Mucosa of stomach (tissue), 1 donor: ENCODE measurements around the gene NRG4.
"Not testable (repeated sequence)": the region's sequence is repeated elsewhere in the genome, so short reads cannot be mapped to it uniquely, and the experiment has no call there.

Experiments used
- H3K27me3 ChIP-seq: one replicate; pipeline ENCODE4 v1.7.0; 2013; ENCODE audit warnings: mild to moderate bottlenecking, low read length; ENCODE audit not compliant: control insufficient read depth, insufficient read depth
- H3K36me3 ChIP-seq: one replicate; pipeline ENCODE4 v1.7.0; 2013; ENCODE audit warnings: low read length; ENCODE audit not compliant: control insufficient read depth, insufficient read depth
- H3K4me1 ChIP-seq: one replicate; pipeline ENCODE4 v1.7.0; 2013; ENCODE audit warnings: mild to moderate bottlenecking, low read length; ENCODE audit not compliant: control insufficient read depth, insufficient read depth
- H3K4me3 ChIP-seq: one replicate; pipeline ENCODE4 v1.7.0; 2013; ENCODE audit warnings: low read length
- H3K9ac ChIP-seq: one replicate; pipeline ENCODE4 v1.7.0; 2013; ENCODE audit warnings: mild to moderate bottlenecking, low read length, moderate library complexity
- H3K9me3 ChIP-seq: one replicate; pipeline ENCODE4 v1.7.0; 2013; ENCODE audit warnings: mild to moderate bottlenecking, low read length, moderate library complexity; ENCODE audit not compliant: control insufficient read depth
- donor health status: Pancreatic carcinoma.

Gene NRG4

DNA sequence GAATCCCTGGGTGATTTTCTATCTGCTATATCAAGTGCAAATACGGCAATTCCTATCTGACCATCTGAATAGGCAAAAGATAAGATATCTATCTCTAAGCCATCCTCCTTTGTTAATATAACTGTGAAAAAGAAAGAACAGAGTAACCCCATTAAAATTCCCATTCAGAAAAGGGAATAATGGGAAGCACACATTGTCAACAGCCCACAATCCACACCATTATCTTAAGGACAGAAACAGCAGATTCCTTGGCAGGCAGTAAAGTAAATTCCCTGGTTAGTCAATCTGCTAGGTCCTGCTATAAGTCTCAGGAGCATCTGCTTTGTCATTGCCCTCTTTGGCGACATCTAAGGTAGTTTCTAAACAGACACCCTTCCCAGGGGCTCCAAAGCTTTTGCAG is 21.9 kb upstream of the NRG4 start:
- Histone ChIP-seq H3K36me3 (no peaks in the 10 kb centered on the region), H3K4me3 (no peak overlapping the region), H3K9ac (no peak overlapping the region), H3K9me3 (no peaks in the 10 kb centered on the region), H3K27me3 (no peaks in the 10 kb centered on the region), H3K4me1 (no peaks in the 10 kb centered on the region)

DNA sequence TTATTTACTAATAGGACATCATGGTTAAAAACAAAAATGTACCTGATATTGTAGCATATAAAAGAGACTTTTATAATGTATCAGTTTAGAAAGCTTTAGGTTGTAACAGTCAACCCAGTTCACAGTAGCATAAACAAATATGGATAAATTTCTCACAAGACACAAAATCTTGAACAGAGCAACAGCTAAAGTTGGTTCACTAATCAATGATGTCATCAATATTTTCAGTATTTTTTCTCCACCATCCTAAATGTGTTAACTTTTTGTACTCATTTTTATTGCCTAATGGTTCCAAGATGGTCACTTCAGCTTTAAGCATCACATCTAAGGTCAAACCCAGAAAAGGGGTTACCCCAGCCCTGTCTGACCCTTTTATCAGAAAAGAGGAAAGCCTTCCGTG is 21.2 kb upstream of the NRG4 start:
- Histone ChIP-seq H3K27me3 (no peaks in the 10 kb centered on the region), H3K9ac (no peak overlapping the region), H3K4me1 (no peaks in the 10 kb centered on the region), H3K9me3 (no peaks in the 10 kb centered on the region), H3K36me3 (no peaks in the 10 kb centered on the region), H3K4me3 (no peak overlapping the region)

DNA sequence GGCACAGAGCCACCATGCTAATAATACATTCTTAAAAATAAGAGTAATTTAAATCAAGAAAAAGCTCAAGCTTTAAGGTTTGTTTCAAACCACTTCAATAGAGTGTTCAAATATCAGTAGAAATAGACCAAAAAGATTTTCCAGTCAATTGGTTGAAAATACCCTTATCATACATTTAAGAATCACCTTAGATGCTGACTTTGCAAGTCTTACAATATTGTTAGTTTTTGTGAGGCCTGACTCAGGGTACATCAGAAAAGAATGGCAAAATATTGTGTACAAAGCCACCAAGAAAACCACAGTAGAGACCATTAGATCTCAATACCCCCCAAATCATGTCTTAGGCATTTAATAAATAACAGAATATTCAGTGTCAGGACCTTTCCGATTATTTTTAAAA is 19.8 kb upstream of the NRG4 start:
- H3K4me3 ChIP-seq, result no peak overlapping the region
- H3K9ac ChIP-seq, result no peak overlapping the region
- H3K27me3 ChIP-seq, result no peaks in the 10 kb centered on the region
- H3K9me3 ChIP-seq, result no peaks in the 10 kb centered on the region
- no peaks in the 10 kb centered on the region for H3K36me3 ChIP-seq
- no peaks in the 10 kb centered on the region for H3K4me1 ChIP-seq

DNA sequence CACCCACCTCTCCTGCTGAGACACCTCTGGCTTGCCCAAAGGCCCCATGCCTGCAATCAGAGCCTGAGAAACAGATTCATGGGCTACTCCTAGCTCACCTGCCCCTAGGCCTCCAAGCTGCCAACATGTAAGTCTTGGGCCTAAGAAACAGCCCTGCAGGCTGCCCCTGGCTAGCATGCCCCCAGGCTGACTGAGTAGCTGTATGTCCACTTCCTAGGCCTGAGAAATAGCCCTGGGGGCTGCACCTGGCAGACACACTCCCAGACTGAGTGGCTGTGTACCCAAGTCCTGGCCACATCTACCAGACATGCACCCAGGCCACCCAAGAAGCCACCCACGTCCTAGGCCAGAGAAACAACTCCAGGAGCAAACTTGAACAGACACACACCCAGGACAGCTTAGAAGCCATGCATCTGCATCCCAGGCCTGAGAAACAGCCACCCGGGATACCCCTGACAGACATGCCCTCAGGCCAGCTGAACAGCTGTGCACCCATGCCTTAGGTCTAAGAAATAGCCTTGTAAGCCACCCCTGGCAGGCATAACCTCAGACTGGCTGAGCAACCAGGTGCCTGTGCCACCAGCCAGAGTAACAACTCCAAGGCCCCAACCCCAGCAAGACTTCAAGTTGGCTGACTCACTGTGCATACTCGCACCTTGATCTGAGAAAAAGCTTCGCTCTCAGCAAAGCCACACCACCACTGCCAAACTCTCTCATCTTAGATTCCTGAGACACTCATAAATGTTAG is 12.0 kb upstream of the NRG4 start:
- Histone ChIP-seq H3K4me1 (no peaks in the 10 kb centered on the region), H3K36me3 (no peaks in the 10 kb centered on the region), H3K27me3 (no peaks in the 10 kb centered on the region), H3K9me3 (no peaks in the 10 kb centered on the region), H3K4me3 (no peak overlapping the region), H3K9ac (no peak overlapping the region)

DNA sequence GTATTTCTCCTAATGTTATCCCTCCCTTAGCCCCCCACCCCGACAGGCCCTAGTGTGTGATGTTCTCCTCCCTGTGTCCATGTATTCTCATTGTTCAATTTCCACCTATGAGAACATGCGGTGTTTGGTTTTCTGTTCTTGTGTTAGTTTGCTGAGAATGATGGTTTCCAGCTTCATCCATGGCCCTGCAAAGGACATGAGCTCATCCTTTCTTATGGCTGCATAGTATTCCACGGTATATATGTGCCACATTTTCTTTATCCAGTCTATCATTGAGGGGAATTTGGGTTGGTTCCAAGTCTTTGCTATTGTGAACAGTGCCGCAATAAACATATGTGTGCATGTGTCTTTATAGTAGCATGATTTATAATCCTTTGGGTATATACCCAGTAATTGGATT is 1.2 kb upstream of the NRG4 start:
- H3K9ac ChIP-seq, H3K4me1 ChIP-seq, H3K9me3 ChIP-seq, H3K4me3 ChIP-seq, H3K27me3 ChIP-seq, H3K36me3 ChIP-seq: not testable (repeated sequence)

DNA sequence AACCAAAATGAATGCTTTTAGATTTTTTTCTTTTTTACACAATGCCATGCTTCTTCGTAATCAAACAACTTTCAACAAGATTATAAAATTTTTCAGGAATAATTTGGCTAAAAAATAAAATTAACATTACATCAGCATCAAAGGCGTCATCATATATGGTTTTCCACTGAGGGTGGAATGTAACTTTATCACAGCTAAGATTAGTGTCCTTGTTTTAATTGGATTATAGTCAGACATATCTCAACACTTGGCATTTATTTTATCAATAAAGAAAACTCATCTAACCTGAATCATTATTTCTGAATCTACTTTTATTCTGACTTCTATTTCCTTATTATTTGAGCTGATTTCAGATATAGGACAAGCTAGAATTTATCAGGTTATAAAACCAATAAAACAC is 1.6 kb downstream of the NRG4 start:
- no peaks in the 10 kb centered on the region for H3K27me3 ChIP-seq
- no peaks in the 10 kb centered on the region for H3K4me1 ChIP-seq
- H3K9me3 ChIP-seq, result no peaks in the 10 kb centered on the region
- H3K4me3 ChIP-seq, result no peak overlapping the region
- no peaks in the 10 kb centered on the region for H3K36me3 ChIP-seq
- H3K9ac ChIP-seq, result peak overlapping the region; percentile 77

DNA sequence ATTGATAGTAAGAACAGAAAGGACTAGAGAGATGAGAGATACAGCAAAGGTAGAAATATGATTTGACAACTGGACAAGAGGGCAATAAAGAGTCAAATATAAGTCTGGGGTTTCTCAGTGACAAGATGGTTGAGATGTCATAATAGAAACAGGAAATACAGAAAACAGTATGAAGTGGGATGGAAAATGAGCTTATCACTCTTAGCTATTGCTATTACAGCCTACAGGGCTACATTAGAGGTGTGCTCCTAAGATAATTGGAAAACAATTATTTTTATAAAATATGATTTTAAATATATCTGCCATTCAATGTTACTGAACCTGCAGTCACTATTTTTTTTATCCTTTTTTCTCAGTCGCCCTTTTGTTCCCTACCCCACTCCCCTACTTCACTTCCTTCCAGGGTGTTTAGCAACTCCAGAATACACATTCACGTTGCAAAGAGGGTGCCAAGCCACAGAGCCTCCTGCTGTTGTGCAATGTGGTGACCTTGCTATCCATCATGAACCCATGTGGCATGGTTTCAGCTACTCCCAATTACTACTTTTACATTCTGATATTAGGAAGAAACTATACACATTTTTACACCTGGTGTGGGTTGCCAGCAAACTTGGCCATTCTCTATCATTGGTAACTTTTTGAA is 6.0 kb downstream of the NRG4 start:
- Histone ChIP-seq H3K4me1 (no peaks in the 10 kb centered on the region), H3K4me3 (no peak overlapping the region)

DNA sequence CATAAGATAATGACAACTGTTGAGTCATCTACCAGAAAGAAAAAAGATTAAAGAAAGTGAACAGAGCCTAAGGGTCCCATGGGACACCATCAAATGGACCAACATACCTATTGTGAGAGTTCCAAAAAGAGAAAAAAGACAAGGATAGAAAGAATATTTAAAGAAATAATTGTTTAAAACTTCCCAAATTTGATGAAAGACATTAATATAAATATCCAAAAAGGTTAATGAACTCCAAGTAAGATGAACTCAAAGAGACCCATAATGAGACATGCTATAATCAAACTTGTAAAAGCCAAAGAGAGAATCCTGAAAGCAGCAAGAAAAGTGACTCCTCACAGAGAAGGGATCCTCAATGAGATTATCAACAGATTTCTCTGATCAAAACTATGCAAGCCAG is 8.9 kb downstream of the NRG4 start:
- H3K36me3 ChIP-seq, result no peaks in the 10 kb centered on the region
- H3K9me3 ChIP-seq, result no peaks in the 10 kb centered on the region
- H3K9ac ChIP-seq, result no peak overlapping the region
- H3K27me3 ChIP-seq, result no peaks in the 10 kb centered on the region
- no peak overlapping the region for H3K4me3 ChIP-seq
- H3K4me1 ChIP-seq, result no peaks in the 10 kb centered on the region

More for the DNA sequence above, 6.0 kb downstream of the NRG4 start:
- no peaks in the 10 kb centered on the region for H3K9me3 ChIP-seq
- H3K36me3 ChIP-seq, result no peaks in the 10 kb centered on the region
- H3K9ac ChIP-seq, result no peak overlapping the region
- no peaks in the 10 kb centered on the region for H3K27me3 ChIP-seq

DNA sequence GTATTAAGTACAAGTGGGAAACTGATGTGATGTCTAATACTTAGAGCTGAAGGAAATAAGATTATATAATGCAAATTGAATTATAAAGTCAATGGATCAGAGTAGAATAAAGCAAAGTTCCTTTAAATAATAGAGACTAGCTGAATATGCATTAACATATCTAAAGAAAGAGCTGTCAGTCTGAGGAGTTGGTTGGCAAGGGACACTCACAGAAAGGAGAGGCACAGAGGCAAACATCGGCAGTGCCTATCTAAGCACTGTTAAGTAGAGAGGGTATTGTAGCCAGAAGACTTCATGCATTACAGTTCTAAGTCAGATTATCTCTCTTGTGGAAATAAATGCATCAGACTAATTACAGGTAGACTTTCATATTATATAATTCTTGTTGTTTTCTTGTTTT is 16.6 kb downstream of the NRG4 start:
- Histone ChIP-seq H3K27me3 (no peaks in the 10 kb centered on the region), H3K9me3 (no peaks in the 10 kb centered on the region), H3K36me3 (no peaks in the 10 kb centered on the region), H3K4me1 (no peaks in the 10 kb centered on the region), H3K4me3 (no peak overlapping the region), H3K9ac (no peak overlapping the region)

DNA sequence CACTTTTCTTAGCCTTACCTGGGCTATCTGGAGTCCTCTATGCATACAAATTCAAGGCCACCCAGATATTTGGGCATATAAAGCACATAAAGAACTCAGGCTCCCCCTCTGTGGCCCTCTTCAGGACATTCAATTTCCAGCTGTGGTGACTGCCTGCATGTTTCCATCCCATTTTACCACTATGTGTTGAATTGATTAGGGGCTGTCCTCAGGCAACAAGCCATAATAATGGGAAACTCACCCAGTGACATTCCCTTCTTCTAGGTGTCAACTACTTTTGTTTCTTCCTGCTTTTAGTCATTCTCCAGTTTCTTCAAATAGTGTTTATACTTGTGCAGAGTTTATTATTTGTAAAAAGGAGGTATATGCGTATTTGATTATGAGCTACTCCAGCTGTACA is 18.0 kb downstream of the NRG4 start:
- no peaks in the 10 kb centered on the region for H3K36me3 ChIP-seq

DNA sequence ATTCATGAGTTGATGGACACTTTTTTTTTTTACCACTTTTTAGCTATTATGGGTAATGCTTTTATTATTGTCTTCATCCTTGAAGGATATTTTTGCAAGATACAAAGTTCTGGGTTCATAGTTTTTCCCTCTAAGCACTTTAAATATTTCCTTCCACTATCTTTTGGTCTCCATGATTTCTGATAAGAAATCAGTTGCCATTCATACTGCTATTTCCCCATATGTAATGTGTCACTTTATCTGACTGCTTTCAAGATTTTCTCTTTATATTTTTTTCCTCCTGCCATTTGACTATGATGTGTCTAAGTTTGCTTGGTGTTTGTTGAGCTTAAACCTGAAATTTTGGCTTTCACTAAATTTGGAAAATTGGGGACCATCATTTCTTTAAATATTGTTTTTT is 19.3 kb downstream of the NRG4 start:
- Histone ChIP-seq H3K4me1 (no peaks in the 10 kb centered on the region), H3K27me3 (no peaks in the 10 kb centered on the region), H3K4me3 (no peak overlapping the region), H3K36me3 (no peaks in the 10 kb centered on the region), H3K9ac (no peak overlapping the region), H3K9me3 (no peaks in the 10 kb centered on the region)

More for the DNA sequence above, 18.0 kb downstream of the NRG4 start:
- H3K9me3 ChIP-seq, result no peaks in the 10 kb centered on the region
- H3K4me3 ChIP-seq, result no peak overlapping the region
- no peak overlapping the region for H3K9ac ChIP-seq
- no peaks in the 10 kb centered on the region for H3K27me3 ChIP-seq
- H3K4me1 ChIP-seq, result no peaks in the 10 kb centered on the region

DNA sequence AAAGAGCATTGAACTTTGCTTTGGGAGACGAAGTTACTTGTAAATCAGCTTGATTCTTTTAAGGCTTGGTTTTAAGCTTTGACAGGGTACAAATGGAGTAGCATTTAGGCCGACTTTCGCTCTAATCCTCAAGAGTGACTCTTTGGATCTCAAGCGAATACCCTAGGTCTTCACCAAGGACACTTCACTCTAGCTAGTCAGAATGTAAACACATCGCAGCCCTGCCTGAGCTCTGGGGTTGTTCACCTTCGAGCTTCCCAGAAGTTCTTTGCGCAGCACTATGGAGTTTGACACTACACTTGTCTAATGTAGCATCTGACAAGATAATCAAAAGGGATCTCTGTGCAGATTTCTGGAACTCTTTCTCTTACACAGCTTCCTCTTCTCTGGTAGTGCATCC is 22.3 kb downstream of the NRG4 start:
- no peaks in the 10 kb centered on the region for H3K9me3 ChIP-seq
- no peaks in the 10 kb centered on the region for H3K36me3 ChIP-seq
- no peaks in the 10 kb centered on the region for H3K27me3 ChIP-seq
- H3K4me1 ChIP-seq, result no peaks in the 10 kb centered on the region
- H3K4me3 ChIP-seq, result no peak overlapping the region
- H3K9ac ChIP-seq, result no peak overlapping the region
